AG09319 (cell line): Measurements from ENCODE around the gene EHD1.

Experiments
- DNase-seq: peaks from one replicate; pipeline ENCODE4 v3.0.0-alpha.2; 2010; ENCODE audit warnings: low read depth; ENCODE audit errors: extremely low read depth
- CTCF ChIP-seq: IDR thresholded peaks from 2 replicates; pipeline ENCODE4 v1.5.1; 2011; ENCODE audit warnings: low read depth, mild to moderate bottlenecking, inconsistent platforms, low read length, moderate library complexity

Gene EHD1

GRCh38 chr11:64837887-64838351 is 40.5 kb downstream of the EHD1 start:
- DNase-seq: no peak
- no peak for TF ChIP-seq CTCF

GRCh38 chr11:64836448-64837072 is 41.9 kb downstream of the EHD1 start:
- no peak for TF ChIP-seq CTCF

GRCh38 chr11:64835616-64836447 is 42.6 kb downstream of the EHD1 start:
- DNase-seq: no peak
- TF ChIP-seq CTCF: no peak

More at GRCh38 chr11:64836448-64837072, 41.9 kb downstream of the EHD1 start:
- DNase-seq: no peak

GRCh38 chr11:64834723-64835615 is 43.5 kb downstream of the EHD1 start:
- TF ChIP-seq CTCF: no peak
- DNase-seq: no peak

GRCh38 chr11:64834031-64834722 is 44.2 kb downstream of the EHD1 start:
- no peak for TF ChIP-seq CTCF
- no peak for DNase-seq

GRCh38 chr11:64833509-64833908 is 44.9 kb downstream of the EHD1 start:
- no peak for DNase-seq

More at GRCh38 chr11:64833509-64833908, 44.9 kb downstream of the EHD1 start:
- no peak for TF ChIP-seq CTCF
